ENCODE measurements around the gene ZNF275.
"Not testable (repeated sequence)": the region's sequence is repeated elsewhere in the genome, so short reads cannot be mapped to it uniquely, and the experiment has no call there.

ZNF275 gene

GRCh38 chrX:153388722-153389459 is 54.9 kb downstream of the ZNF275 start:
- Histone ChIP-seq H3K9me3 (ENCODE audit: severe bottlenecking) (peaks cover 4% of the 10 kb centered on the region), H3K27ac (no peak overlapping the region), H3K36me3 (no peaks in the 10 kb centered on the region), H3K27me3 (ENCODE audit: insufficient read depth, low read depth, severe bottlenecking) (peaks cover 27% of the 10 kb centered on the region), H3K4me3 (ENCODE audit: low read depth, low read length) (no peak overlapping the region)
- TF ChIP-seq CTCF (IDR thresholded peaks at IDR 0.05; ENCODE audit: low read depth, low read length) = no peak
- no peak for DNase-seq

GRCh38 chrX:153389460-153389768 is 55.5 kb downstream of the ZNF275 start:
- peaks cover 32% of the 10 kb centered on the region for H3K27me3 ChIP-seq (ENCODE audit: insufficient read depth, low read depth, severe bottlenecking)
- H3K27ac ChIP-seq; H3K36me3 ChIP-seq; DNase-seq; H3K4me3 ChIP-seq (ENCODE audit: low read depth, low read length); H3K9me3 ChIP-seq (ENCODE audit: severe bottlenecking): not testable (repeated sequence)

- peaks cover 4% of the 10 kb centered on the region for H3K9me3 ChIP-seq (ENCODE audit: severe bottlenecking)
Observed at GRCh38 chrX:153392642-153393321, 58.8 kb downstream of the ZNF275 start.

GRCh38 chrX:153394612-153395011 is 60.7 kb downstream of the ZNF275 start:
- H3K36me3 ChIP-seq = no peaks in the 10 kb centered on the region
- no peak for DNase-seq
- H3K9me3 ChIP-seq (ENCODE audit: severe bottlenecking) = peaks cover 4% of the 10 kb centered on the region
- no peak overlapping the region for H3K4me3 ChIP-seq (ENCODE audit: low read depth, low read length)
- TF ChIP-seq CTCF (IDR thresholded peaks at IDR 0.05; ENCODE audit: low read depth, low read length) = no peak
- peaks cover 57% of the 10 kb centered on the region for H3K27me3 ChIP-seq (ENCODE audit: insufficient read depth, low read depth, severe bottlenecking)
- H3K27ac ChIP-seq = no peak overlapping the region

More at GRCh38 chrX:153392642-153393321, 58.8 kb downstream of the ZNF275 start:
- Histone ChIP-seq H3K27me3 (ENCODE audit: insufficient read depth, low read depth, severe bottlenecking) (peaks cover 53% of the 10 kb centered on the region), H3K27ac (no peak overlapping the region), H3K36me3 (no peaks in the 10 kb centered on the region), H3K4me3 (ENCODE audit: low read depth, low read length) (no peak overlapping the region)
- DNase-seq = no peak
- no peak for TF ChIP-seq CTCF (IDR thresholded peaks at IDR 0.05; ENCODE audit: low read depth, low read length)

GRCh38 chrX:153395613-153396319 is 61.8 kb downstream of the ZNF275 start:
- Histone ChIP-seq H3K4me3 (ENCODE audit: low read depth, low read length) (no peak overlapping the region), H3K27me3 (ENCODE audit: insufficient read depth, low read depth, severe bottlenecking) (peaks cover 63% of the 10 kb centered on the region), H3K27ac (no peak overlapping the region), H3K9me3 (ENCODE audit: severe bottlenecking) (peaks cover 4% of the 10 kb centered on the region), H3K36me3 (no peaks in the 10 kb centered on the region)
- TF ChIP-seq CTCF (IDR thresholded peaks at IDR 0.05; ENCODE audit: low read depth, low read length) = no peak
- DNase-seq = no peak

All from WERI-Rb-1 (cell line).